GM21619 (cell line): ENCODE data around the gene NUP214.

Experiments used
- ATAC-seq: cut with Tn5 transposase; IDR thresholded peaks from one replicate; pipeline ENCODE4 v1.9.1; 2021; ENCODE audit not compliant: unreplicated experiment

NUP214 gene

GRCh38 chr9:131125288-131126058 is at the start of gene NUP214:
Gene NUP214, plus strand, starts transcription at chr9:131125586. Its CDS starts 119 bp downstream, at chr9:131125705.
- peak; percentile 93 for ATAC-seq

GRCh38 chr9:131076347-131077195 is 48.8 kb upstream of the NUP214 start:
- ATAC-seq = no peak

- no peak for ATAC-seq
Measured at GRCh38 chr9:131078427-131079366, 46.7 kb upstream of the NUP214 start.

GRCh38 chr9:131080589-131080988 is 44.8 kb upstream of the NUP214 start:
- ATAC-seq = no peak

- ATAC-seq = no peak
Measured at GRCh38 chr9:131081868-131082267, 43.5 kb upstream of the NUP214 start.

- ATAC-seq = no peak
Measured at GRCh38 chr9:131082774-131083512, 42.4 kb upstream of the NUP214 start.

- ATAC-seq = no peak
Measured at GRCh38 chr9:131084661-131085369, 40.6 kb upstream of the NUP214 start.

- ATAC-seq = no peak
Measured at GRCh38 chr9:131085370-131086122, 39.8 kb upstream of the NUP214 start.

GRCh38 chr9:131087354-131087893 is 38.0 kb upstream of the NUP214 start:
- ATAC-seq = no peak

- no peak for ATAC-seq
Measured at GRCh38 chr9:131090025-131090787, 35.2 kb upstream of the NUP214 start.

- ATAC-seq = no peak
Measured at GRCh38 chr9:131091352-131091992, 33.9 kb upstream of the NUP214 start.

- ATAC-seq = no peak
Measured at GRCh38 chr9:131092030-131092429, 33.4 kb upstream of the NUP214 start.

GRCh38 chr9:131092548-131093440 is 32.6 kb upstream of the NUP214 start:
- ATAC-seq = no peak

GRCh38 chr9:131094015-131094414 is 31.4 kb upstream of the NUP214 start:
- ATAC-seq = no peak

- no peak for ATAC-seq
Measured at GRCh38 chr9:131094622-131095021, 30.8 kb upstream of the NUP214 start.

- no peak for ATAC-seq
Measured at GRCh38 chr9:131095666-131096268, 29.6 kb upstream of the NUP214 start.
